GM19099 (cell line): ENCODE data around the gene PHF21B.

ENCODE experiments used
- POLR2A ChIP-seq: IDR thresholded peaks from 3 replicates; pipeline ENCODE4 v1.6.1; 2011; ENCODE audit warnings: low read depth; ENCODE audit not compliant: insufficient read length; ENCODE audit errors: extremely low read depth

PHF21B gene

DNA sequence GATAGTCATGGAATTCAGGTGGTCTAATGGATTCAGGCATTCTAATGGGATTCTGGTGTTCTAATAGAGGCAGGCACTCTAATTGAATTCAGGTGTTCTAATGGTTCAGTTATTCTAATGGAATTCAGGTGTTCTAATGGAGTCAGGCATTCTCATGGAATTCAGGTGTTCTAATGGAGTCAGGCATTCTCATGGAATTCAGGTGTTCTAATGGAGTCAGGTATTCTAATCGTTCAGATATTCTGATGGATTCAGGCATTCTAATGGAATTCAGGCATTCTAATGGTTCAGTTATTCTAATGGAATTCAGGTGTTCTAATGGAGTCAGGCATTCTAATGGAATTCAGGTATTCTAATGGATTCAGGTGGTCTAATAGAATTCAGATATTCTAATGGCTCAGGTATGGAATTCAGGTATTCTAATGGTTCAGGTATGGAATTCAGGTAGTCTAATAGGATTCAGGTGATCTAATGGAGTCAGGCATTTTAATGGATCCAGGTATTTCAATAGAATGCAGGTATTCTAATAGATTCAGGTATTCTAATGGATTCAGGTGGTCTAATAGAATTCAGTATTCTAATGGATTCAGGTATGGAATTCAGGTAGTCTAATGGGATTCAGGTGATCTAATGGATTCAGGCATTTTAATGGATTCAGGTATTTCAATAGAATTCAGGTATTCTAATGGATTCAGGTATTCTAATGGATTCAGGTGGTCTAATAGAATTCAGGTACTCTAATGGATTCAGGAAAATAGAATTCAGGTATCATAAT is 22.0 kb upstream of the PHF21B start:
- no peak for TF ChIP-seq POLR2A

DNA sequence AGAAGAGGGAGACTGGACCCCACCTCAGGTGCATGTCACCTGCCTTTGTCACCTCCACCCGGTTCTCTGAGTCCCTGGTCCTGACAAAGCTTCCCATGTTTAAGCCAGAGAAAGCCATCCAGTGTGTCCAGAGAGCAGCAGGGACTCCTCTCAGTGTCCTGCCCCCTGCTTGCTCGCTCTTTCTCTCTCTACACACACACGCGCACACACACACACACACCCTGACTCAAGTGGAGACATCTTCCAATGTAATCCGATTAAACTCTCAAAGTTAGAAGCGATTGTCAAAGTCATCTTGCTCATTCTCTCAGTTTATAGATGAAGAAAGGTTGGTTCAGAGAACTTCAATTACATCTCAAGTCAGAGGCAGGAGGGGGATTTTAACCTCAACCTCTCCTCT is 19.7 kb upstream of the PHF21B start:
- no peak for TF ChIP-seq POLR2A

DNA sequence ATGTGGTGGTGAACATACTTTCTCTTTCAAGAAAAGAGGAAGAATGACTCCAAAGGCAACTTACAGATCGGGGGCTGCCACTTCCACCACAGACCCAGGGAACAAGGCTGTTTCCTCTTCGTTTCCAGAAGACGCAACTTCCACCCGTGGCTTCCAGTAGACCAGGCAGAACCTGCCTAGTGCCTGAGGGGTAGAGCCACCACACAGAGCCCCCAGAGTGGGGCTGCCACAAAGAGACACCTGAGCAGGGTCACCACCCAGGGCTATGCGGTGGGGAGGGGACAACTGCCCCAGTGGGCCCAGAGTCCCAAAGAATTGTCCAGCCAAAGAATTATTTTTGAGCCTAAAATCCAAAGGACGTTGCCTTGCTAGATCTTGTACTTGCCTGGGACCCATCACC is 16.7 kb upstream of the PHF21B start:
- no peak for TF ChIP-seq POLR2A

DNA sequence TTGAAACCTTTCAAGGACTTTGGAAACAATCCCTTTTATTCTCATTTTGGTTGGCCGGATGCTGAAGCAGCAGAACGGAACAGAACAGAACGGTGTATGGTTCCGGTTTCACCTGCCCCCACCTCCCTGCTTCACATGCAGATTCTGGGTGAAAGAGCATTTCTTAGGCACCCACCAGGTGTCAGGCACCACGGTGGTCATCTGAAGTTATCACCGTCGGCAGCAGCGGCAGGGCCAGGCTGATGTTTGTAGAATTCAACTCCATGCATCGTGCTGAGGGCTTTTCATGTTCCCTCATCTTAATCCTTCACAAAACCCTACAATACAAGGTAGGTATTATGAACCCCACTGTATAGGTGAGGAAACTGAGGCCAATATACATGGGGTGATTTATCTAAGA is 13.6 kb upstream of the PHF21B start:
- TF ChIP-seq POLR2A = no peak

DNA sequence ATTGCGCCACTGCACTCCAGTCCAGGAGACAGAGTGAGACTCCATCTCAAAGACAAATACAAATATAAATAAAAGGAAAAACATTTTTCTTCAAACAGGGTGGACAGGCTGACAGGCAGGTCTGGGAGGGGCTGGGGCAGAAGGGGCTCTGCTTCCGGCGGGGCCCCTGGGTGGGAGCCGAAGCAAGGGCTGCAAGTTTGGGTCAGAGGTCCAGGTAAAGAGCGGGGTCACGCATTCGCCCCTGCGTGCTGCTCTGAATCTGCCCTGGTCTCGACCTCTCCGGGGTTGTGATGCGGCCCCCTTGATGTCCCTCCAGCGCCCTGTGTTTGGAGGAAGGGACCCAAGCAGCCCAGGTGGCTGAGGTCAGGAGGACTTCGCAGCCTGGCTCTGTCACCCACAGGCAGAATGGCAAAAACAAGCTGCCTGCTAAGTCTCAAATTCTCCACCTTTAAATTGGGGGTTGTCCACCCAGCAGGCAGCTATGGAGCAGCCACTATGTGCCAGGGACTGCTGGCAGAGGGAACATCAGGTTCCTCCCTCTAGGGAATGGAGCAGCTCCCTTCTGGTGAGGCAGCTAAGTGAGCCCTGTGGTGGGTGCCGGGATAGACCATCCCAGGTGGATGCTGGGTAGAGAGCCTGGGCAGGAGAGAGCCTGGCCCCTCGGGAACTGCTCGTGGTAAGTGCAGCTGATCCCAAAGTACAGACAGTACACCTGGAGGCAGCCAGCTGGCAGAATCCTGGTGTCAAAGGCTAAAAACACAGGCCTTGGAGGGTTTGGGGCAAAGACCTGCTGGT is 10.3 kb upstream of the PHF21B start:
- TF ChIP-seq POLR2A = no peak

DNA sequence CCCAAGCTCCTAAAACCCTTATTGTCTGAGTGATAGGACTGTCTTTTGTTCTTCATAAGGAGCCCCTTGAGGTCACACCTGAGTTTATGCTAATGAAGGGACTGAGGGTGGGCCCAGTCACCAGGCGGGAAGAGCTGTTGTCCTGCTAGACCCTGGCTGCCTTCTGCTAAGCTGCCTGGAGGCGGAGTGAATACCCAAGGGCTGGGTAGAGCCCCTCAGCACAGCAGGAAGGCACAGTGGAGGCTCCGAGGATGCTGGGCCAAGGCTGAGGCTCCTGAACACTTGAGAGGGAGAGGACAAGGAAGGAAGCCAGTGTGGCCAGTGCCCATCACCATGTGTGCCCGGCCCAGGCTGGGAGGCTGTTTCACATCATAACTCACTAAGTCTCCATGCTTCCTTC is 4.8 kb upstream of the PHF21B start:
- TF ChIP-seq POLR2A = no peak

DNA sequence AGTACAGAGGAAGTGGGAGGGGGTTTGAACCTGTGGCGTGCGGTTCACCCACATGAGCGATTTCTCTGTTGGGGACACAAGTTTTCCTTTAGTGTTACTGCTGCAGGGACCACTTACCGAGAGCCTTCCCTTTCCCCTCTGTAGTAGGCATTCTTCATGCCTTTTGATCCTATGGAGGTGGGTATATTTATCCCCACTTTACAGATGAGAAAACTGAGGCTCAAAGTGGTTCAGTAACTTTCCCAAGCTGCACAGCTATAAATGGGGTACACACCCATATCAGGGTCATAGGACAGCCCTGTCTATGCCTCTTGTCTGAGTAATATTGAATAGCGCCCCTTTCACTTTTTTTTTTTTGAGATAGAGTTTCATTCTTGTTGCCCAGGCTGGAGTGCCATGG is 3.3 kb upstream of the PHF21B start:
- TF ChIP-seq POLR2A = no peak

DNA sequence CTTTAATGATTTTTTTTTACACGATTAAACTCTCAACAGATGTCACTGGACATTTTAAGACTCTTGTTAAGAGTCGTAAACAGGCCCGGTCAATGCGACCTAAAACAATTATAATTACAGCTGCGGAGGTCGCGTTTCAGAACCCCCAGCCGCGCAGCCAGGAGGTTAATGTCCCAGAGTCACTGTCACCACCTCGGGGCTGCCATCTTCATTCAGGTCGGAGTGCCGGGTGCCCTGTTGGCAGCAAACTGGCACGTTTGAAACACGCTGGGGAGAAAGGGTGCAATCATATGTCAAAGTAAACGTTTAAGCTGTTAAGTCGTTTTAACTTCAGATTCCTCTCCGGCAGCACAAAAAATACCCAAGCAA is 711 bp upstream of the PHF21B start:
- TF ChIP-seq POLR2A = no peak

DNA sequence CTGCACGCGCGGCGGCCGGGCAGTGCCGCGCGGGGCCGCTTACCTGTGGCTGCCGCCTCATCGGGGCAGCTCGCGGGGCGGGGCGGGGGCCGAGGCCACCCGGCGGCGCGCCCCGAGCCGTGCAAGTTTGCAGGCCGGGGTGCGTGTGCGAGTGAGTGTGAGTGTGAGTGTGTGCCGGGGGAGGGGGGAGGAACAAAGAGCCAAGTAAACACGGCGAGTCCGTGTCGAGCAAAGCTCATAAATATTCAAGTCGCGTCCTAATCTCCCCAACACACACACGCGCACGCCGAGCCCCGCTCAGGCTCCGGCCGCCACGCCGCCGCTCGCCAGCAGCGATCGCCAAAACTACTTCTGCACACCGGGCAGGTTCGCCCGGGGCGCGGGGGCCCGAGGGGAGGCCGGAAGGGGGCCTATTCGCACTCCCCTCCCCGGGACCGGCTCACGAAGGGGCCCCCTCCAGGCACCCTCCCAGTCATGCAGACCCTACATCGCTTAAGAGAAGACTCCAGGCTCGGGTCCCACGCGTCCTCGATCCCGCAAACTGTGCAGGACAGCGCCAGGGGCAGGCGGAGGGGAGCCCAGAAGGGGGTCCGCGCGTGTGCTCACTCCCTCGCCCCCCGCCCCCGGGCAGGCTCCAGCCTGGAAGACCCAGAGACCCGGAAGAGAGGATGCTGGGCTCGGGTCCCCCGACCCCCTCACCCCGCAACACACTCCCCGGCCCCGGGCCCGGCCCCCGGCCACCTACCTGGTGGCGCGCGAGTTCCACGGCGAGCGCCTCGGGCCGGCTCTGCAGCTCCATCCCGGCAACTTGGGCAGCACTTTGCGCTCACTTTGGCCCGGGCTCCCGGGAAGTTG is 827 bp downstream of the PHF21B start:
- TF ChIP-seq POLR2A = no peak

DNA sequence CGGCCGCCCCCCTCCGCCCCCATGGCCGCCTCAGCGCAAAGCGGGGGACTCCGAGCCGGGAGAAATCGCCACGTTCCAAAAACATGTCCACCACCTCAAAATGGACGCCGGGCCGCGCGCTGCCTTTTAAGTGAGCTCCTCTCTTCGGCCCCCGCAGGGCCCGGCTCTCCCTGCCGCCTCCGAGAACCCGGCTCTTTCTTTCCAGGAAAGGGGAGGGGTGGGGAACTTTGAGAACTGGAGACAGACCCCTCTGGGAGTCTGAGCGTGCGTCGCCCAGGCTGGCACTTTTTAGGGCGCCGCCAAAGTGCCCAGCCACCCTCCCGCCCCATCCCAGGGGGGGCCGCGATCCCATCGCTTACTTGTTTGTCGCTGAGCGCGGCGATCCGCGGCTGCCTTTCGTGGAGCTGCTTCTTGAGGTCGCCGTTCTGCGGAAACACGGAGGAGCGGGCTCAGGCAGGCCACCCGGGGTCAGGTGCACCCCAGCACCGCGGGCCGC is 1.6 kb downstream of the PHF21B start:
- TF ChIP-seq POLR2A = no peak

DNA sequence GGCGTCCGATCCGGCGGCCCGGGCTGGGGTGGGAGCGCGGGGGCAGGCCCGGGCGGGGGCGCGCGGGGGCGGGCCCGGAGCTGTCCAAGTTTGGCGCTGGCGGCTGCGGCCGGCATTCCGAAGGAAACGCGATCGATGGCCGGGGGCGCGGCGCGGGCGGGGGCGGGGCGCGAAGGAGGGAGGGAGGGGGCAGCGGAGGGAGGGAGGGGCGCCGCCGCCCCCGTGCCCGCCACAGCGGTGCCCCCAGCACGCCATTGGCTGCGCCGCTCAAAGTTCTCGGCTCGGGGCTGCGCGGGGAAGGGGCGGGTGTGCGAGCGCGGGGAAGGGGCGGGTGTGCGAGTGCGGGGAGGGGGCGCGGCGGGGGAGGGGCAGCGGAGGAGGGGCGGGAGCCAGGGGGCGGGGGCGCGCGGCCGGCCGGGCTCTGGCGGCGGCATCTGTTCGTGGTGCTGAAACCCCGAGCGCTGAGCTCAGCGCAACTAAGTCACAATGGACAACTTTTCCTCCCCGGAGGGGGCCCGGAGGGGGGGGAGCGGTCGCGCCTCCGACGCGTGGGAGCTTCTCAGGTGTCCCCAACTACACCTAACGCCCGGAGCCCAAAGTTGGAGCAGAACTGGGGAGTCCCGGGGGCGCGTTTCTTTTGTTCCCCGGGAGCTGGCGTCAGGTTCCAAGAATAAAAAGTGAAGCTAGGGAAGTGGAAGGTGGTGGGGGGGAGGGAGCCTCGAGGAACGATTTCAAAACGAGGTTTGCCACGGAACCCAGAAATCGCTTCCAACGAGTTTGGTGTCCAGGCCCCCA is 2.2 kb downstream of the PHF21B start:
- TF ChIP-seq POLR2A = no peak

DNA sequence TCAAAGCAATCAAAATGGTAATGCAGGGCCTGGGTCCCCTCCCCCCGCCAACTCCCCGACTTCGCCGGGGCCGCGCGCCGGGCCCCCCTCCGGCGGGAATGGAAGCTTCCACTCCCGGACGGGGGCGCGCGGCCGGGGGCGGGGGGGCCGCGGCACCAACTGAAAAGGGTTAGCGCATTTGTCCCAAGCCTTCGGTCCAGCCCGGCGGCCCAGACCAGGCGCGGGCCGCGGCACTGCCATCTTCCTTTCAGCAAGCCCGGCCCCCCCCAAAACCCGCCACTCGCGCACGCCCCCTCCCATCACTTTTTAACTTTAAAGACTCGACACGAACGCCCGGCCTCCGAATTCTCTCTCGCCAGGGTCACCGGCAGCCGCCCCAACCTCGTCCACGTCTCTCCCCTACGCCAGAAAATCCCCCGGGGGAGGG is 2.8 kb downstream of the PHF21B start:
- no peak for TF ChIP-seq POLR2A

DNA sequence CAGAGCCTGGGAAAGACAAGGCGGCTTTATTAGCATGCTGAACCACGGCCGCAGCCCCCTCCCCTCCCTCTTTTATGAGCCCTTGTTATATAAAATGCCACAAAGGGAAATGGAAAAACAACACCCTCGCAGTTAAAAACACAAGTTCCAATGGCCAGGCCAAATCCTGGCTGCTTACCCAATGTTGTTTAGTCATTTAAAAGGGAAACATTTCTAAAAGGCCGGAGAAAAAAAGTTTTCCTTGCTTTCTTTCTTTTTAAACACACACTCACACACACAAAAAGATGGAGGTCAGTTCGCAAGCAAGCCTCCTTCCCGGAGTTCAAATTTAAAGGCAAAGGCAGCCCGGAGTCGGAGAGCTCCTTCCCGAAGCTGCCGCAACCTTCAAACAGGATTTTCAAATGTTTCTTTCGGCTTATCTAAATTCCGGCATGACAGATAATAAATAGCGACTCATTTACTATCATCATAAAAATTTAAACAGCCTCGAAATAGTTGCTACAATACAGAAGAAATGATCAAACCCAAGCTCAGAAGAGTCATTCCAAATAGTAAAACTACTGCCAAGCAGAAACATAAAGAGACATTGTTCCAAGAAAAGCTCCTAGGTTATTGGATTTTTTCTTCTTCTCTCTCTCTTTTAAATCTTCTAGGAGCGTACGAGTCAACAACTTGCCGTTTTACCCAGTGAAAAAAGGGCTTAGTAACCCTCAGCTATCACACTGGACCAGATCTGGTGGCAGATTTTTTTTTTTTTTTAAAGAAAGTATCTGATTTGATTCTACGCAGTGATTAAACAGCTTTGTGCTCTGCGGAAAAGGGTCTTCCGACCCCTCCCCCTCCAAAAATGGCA is 3.5 kb downstream of the PHF21B start:
- no peak for TF ChIP-seq POLR2A

DNA sequence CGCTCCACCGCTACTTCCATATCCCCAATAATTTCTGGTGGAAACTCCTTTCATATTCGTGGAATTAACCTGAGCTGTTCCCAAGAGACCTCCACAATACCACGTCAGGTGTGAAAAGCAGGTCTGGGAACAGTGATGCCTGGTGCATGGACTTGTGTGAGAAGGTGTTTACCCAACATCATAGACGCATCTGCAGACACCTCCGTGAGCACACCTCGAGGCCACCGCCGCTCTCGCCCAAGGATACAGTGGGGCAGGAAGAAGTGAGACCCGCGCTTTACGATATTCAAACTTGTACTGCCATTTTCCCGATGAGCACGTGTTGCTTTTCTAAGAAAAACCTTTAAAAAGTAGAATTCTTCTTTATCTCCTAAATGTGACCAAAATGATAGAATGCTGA is 8.2 kb downstream of the PHF21B start:
- no peak for TF ChIP-seq POLR2A
